ENCODE data around the gene KIRREL1.
"Not testable (repeated sequence)": the region's sequence is repeated elsewhere in the genome, so short reads cannot be mapped to it uniquely, and the experiment has no call there.

The KIRREL1 gene

DNA sequence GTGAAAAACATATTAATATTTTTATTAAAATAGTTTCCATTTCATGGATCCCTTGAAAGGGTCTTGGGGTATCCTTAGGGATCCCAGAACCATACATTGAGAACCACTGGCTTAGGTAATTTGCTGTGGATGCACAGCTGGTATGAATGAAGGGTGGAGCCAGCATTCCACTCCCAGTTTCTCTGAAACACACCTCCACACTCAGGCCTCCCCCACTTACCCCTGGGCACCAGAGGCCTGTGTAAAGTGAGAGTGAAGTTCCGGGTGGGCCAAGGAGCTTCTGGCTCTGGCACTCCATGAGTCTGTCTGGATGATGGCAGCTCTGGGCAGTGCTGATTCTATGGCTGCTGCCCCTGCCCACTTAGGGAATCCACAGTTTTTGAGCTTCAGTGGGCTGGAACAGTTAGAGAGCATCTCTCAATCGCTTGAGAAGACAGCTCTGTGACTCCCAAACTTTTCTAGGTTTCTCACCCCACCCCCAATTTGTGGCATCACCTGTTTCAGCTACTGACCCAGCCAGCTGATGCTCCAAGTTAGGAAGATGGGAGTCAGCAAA is 129.5 kb downstream of the KIRREL1 start:
- Histone ChIP-seq H3K9ac (ENCODE audit: low read depth, low read length) (no peak overlapping the region), H3K36me3 (ENCODE audit: insufficient read depth, low read length) (no peaks in the 10 kb centered on the region), H3K27ac (ENCODE audit: low read depth, low read length) (no peak overlapping the region), H3K4me1 (ENCODE audit: insufficient read depth, low read length) (peaks cover 33% of the 10 kb centered on the region), H3K9me3 (ENCODE audit: insufficient read depth, low read depth, low read length) (no peaks in the 10 kb centered on the region), H3K27me3 (ENCODE audit: insufficient read depth, low read length) (no peaks in the 10 kb centered on the region), H3K4me3 (ENCODE audit: low read length) (no peak overlapping the region)
- 88% methylated on average over 2 of the region's 2 CpGs for WGBS

DNA sequence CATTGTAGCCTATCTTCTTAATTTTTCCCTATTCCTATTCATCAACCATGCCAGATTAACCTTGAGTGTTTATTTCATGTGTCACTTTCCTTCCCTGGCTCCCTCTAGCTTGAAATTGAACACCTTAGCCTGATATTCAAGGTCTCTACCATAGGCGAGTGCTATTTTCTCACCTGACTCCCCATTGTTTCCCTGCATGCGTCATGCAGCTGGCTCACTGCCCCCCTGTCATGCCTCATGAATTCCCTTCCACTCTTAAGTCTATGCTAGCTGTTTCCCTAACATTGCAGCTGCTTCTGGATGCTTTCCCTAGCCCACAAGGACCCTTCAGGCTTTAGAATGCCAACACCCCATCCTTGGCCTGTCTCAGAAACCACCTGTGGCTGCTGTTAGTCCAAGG is 130.6 kb downstream of the KIRREL1 start:
- Histone ChIP-seq H3K4me3 (ENCODE audit: low read length) (no peak overlapping the region), H3K36me3 (ENCODE audit: insufficient read depth, low read length) (no peaks in the 10 kb centered on the region), H3K4me1 (ENCODE audit: insufficient read depth, low read length) (peaks cover 23% of the 10 kb centered on the region), H3K9me3 (ENCODE audit: insufficient read depth, low read depth, low read length) (no peaks in the 10 kb centered on the region), H3K27me3 (ENCODE audit: insufficient read depth, low read length) (no peaks in the 10 kb centered on the region), H3K9ac (ENCODE audit: low read depth, low read length) (no peak overlapping the region), H3K27ac (ENCODE audit: low read depth, low read length) (no peak overlapping the region)
- WGBS, result 53% methylated on average over 2 of the region's 2 CpGs

GRCh38 chr1:158124999-158125398 is 131.6 kb downstream of the KIRREL1 start:
- peaks cover 15% of the 10 kb centered on the region for H3K4me1 ChIP-seq (ENCODE audit: insufficient read depth, low read length)
- H3K4me3 ChIP-seq (ENCODE audit: low read length), result no peak overlapping the region
- H3K27me3 ChIP-seq (ENCODE audit: insufficient read depth, low read length), result no peaks in the 10 kb centered on the region
- WGBS, result 13% methylated on average over 4 of the region's 4 CpGs
- H3K36me3 ChIP-seq (ENCODE audit: insufficient read depth, low read length), result no peaks in the 10 kb centered on the region
- no peaks in the 10 kb centered on the region for H3K9me3 ChIP-seq (ENCODE audit: insufficient read depth, low read depth, low read length)
- no peak overlapping the region for H3K9ac ChIP-seq (ENCODE audit: low read depth, low read length)
- H3K27ac ChIP-seq (ENCODE audit: low read depth, low read length), result no peak overlapping the region

DNA sequence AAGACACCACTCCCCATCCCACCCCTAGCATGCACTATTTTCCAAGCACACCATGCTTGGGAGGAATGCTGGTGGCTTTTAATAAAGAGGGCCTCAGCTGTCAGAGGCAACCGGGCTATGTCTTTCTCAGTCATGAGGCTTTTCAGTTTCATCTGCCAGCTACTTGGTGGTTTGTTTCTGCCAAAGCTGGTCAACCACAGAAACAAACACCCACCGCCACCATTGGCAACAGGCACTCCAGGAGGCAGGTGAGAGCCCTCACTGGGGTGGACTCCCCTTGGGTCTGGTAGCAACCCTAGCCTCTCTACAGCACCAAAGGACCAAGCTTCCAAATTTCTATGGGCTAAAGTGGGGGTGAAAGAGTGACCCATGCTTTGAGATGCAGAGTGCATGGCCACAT is 133.0 kb downstream of the KIRREL1 start:
- no peaks in the 10 kb centered on the region for H3K36me3 ChIP-seq (ENCODE audit: insufficient read depth, low read length)
- no peaks in the 10 kb centered on the region for H3K27me3 ChIP-seq (ENCODE audit: insufficient read depth, low read length)
- H3K9ac ChIP-seq (ENCODE audit: low read depth, low read length), result no peak overlapping the region
- H3K4me1 ChIP-seq (ENCODE audit: insufficient read depth, low read length), result peaks cover 5% of the 10 kb centered on the region; the same call in 1 of the 2 replicates
- no peaks in the 10 kb centered on the region for H3K9me3 ChIP-seq (ENCODE audit: insufficient read depth, low read depth, low read length)
- H3K27ac ChIP-seq (ENCODE audit: low read depth, low read length), result no peak overlapping the region
- no peak overlapping the region for H3K4me3 ChIP-seq (ENCODE audit: low read length)
- 89% methylated on average over 2 of the region's 2 CpGs for WGBS

DNA sequence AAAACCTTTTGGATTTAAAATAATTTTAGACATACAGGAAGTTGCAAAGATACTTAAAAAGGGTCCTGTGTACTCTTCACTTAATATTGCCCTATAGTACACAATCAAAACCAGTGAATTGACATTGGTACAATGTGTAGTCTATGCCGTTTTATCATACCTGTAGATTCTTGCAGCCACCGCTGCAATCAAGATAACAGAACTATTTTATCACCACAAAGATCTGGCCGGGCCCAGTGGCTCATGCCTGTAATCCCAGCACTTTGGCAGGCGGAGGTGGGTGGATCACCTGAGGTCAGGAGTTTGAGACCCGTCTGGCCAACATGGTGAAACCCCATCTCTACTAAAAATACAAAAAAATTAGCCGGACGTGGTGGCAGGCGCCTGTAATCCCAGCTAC is 135.1 kb downstream of the KIRREL1 start:
- H3K27ac ChIP-seq (ENCODE audit: low read depth, low read length), result not testable (repeated sequence)

GRCh38 chr1:158131217-158131616 is 137.8 kb downstream of the KIRREL1 start:
- no peaks in the 10 kb centered on the region for H3K36me3 ChIP-seq (ENCODE audit: insufficient read depth, low read length)
- no peaks in the 10 kb centered on the region for H3K4me1 ChIP-seq (ENCODE audit: insufficient read depth, low read length)
- H3K27ac ChIP-seq (ENCODE audit: low read depth, low read length), result no peak overlapping the region
- H3K27me3 ChIP-seq (ENCODE audit: insufficient read depth, low read length), result no peaks in the 10 kb centered on the region
- no peak overlapping the region for H3K4me3 ChIP-seq (ENCODE audit: low read length)
- H3K9ac ChIP-seq (ENCODE audit: low read depth, low read length), result no peak overlapping the region
- WGBS, result 94% methylated on average over 2 of the region's 3 CpGs
- H3K9me3 ChIP-seq (ENCODE audit: insufficient read depth, low read depth, low read length), result no peaks in the 10 kb centered on the region

More for the DNA sequence above, 135.1 kb downstream of the KIRREL1 start:
- WGBS, result 93% methylated on average over 8 of the region's 8 CpGs
- not testable (repeated sequence) for H3K4me3 ChIP-seq (ENCODE audit: low read length); H3K27me3 ChIP-seq (ENCODE audit: insufficient read depth, low read length); H3K4me1 ChIP-seq (ENCODE audit: insufficient read depth, low read length); H3K9me3 ChIP-seq (ENCODE audit: insufficient read depth, low read depth, low read length); H3K36me3 ChIP-seq (ENCODE audit: insufficient read depth, low read length); H3K9ac ChIP-seq (ENCODE audit: low read depth, low read length)

DNA sequence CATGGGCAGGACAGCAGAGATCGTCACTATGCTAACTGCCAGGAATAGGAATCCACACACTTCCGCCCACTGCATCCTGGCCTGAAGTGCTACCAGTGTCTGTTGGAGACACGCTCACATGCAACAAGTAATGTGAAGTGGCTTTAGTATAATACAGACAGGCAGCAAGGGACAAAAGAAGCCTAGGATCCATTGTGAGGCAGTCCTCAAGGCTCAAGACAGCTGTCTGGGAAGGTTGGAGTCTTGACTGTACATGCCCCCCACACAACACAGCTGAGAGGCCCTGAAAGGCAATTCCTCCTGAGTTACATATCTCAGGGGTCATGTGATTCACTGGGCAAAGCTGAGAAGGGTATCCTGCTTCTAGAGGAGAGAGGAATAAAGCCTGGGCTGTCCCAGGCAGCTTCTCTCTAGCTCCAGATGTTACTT is 147.3 kb downstream of the KIRREL1 start:
- no peak overlapping the region for H3K9ac ChIP-seq (ENCODE audit: low read depth, low read length)
- H3K36me3 ChIP-seq (ENCODE audit: insufficient read depth, low read length), result no peaks in the 10 kb centered on the region
- H3K4me3 ChIP-seq (ENCODE audit: low read length), result no peak overlapping the region
- no peak overlapping the region for H3K27ac ChIP-seq (ENCODE audit: low read depth, low read length)
- H3K4me1 ChIP-seq (ENCODE audit: insufficient read depth, low read length), result no peaks in the 10 kb centered on the region
- 93% methylated on average over 3 of the region's 3 CpGs for WGBS
- no peaks in the 10 kb centered on the region for H3K27me3 ChIP-seq (ENCODE audit: insufficient read depth, low read length)
- no peaks in the 10 kb centered on the region for H3K9me3 ChIP-seq (ENCODE audit: insufficient read depth, low read depth, low read length)

- H3K4me3 ChIP-seq (ENCODE audit: low read length), result no peak overlapping the region
- H3K36me3 ChIP-seq (ENCODE audit: insufficient read depth, low read length), result no peaks in the 10 kb centered on the region
- no peaks in the 10 kb centered on the region for H3K27me3 ChIP-seq (ENCODE audit: insufficient read depth, low read length)
- no peaks in the 10 kb centered on the region for H3K9me3 ChIP-seq (ENCODE audit: insufficient read depth, low read depth, low read length)
- H3K4me1 ChIP-seq (ENCODE audit: insufficient read depth, low read length), result 0 out of 2 replicates have a peak, but pooled peaks cover 4% of the 10 kb centered on the region
- no peak overlapping the region for H3K27ac ChIP-seq (ENCODE audit: low read depth, low read length)
- no peak overlapping the region for H3K9ac ChIP-seq (ENCODE audit: low read depth, low read length)
These were observed 151.8 kb downstream of the KIRREL1 start for GRCh38 chr1:158145173-158145719.

- Histone ChIP-seq H3K27me3 (ENCODE audit: insufficient read depth, low read length) (0 out of 2 replicates have a peak, but pooled peaks cover 2% of the 10 kb centered on the region), H3K9ac (ENCODE audit: low read depth, low read length) (no peak overlapping the region), H3K27ac (ENCODE audit: low read depth, low read length) (no peak overlapping the region), H3K9me3 (ENCODE audit: insufficient read depth, low read depth, low read length) (no peaks in the 10 kb centered on the region), H3K36me3 (ENCODE audit: insufficient read depth, low read length) (no peaks in the 10 kb centered on the region), H3K4me3 (ENCODE audit: low read length) (no peak overlapping the region), H3K4me1 (ENCODE audit: insufficient read depth, low read length) (0 out of 2 replicates have a peak, but pooled peaks cover 4% of the 10 kb centered on the region)
- 87% methylated on average over 6 of the region's 6 CpGs for WGBS
These were observed 152.7 kb downstream of the KIRREL1 start for GRCh38 chr1:158146165-158146564.

- Histone ChIP-seq H3K27me3 (ENCODE audit: insufficient read depth, low read length) (0 out of 2 replicates have a peak, but pooled peaks cover 2% of the 10 kb centered on the region), H3K36me3 (ENCODE audit: insufficient read depth, low read length) (no peaks in the 10 kb centered on the region), H3K9me3 (ENCODE audit: insufficient read depth, low read depth, low read length) (no peaks in the 10 kb centered on the region), H3K4me3 (ENCODE audit: low read length) (no peak overlapping the region), H3K4me1 (ENCODE audit: insufficient read depth, low read length) (0 out of 2 replicates have a peak, but pooled peaks cover 4% of the 10 kb centered on the region), H3K9ac (ENCODE audit: low read depth, low read length) (no peak overlapping the region), H3K27ac (ENCODE audit: low read depth, low read length) (no peak overlapping the region)
- 97% methylated on average over 2 of the region's 2 CpGs for WGBS
These were observed 153.3 kb downstream of the KIRREL1 start for GRCh38 chr1:158146739-158147138.

- 0 out of 2 replicates have a peak, but pooled peaks cover 4% of the 10 kb centered on the region for H3K4me1 ChIP-seq (ENCODE audit: insufficient read depth, low read length)
- H3K27ac ChIP-seq (ENCODE audit: low read depth, low read length), result no peak overlapping the region
- H3K9ac ChIP-seq (ENCODE audit: low read depth, low read length), result no peak overlapping the region
- no peaks in the 10 kb centered on the region for H3K36me3 ChIP-seq (ENCODE audit: insufficient read depth, low read length)
- WGBS, result 87% methylated on average over 2 of the region's 2 CpGs
- no peaks in the 10 kb centered on the region for H3K9me3 ChIP-seq (ENCODE audit: insufficient read depth, low read depth, low read length)
- no peak overlapping the region for H3K4me3 ChIP-seq (ENCODE audit: low read length)
- H3K27me3 ChIP-seq (ENCODE audit: insufficient read depth, low read length), result 0 out of 2 replicates have a peak, but pooled peaks cover 2% of the 10 kb centered on the region
These were observed 154.0 kb downstream of the KIRREL1 start for GRCh38 chr1:158147401-158147800.

All from HUES64 (cell line).